Immature natural killer cell (primary cell): ENCODE data around the gene CHCHD1. TPM values are rescaled to one million over a fixed set of nuclear protein-coding genes. Genes with fewer than 3 reads are reported as not detected.
"Not testable (repeated sequence)": the region's sequence is repeated elsewhere in the genome, so short reads cannot be mapped to it uniquely, and the experiment has no call there.

Experiments
- DNase-seq, 3 donors: peaks; one replicate each; pipeline ENCODE4 v3.0.0; 2022; ENCODE audit warnings: mixed read lengths in 1 of 3
- H3K27ac Mint-ChIP-seq, 6 donors: one replicate each; pipeline ENCODE4 v1.8.0; 2020; ENCODE audit warnings: mixed read lengths in 6 of 6, mild to moderate bottlenecking in 5 of 6, inconsistent platforms in 4 of 6, moderate library complexity in 3 of 6
- H3K27me3 Mint-ChIP-seq, 3 donors: one replicate each; pipeline ENCODE4 v1.8.0; 2020 to 2021; ENCODE audit warnings: low read depth in 3 of 3, mild to moderate bottlenecking in 3 of 3, mixed read lengths in 3 of 3, moderate library complexity in 3 of 3, inconsistent platforms in 1 of 3
- H3K36me3 Mint-ChIP-seq, 3 donors: one replicate each; pipeline ENCODE4 v1.8.0; 2020; ENCODE audit warnings: mixed read lengths in 3 of 3, inconsistent platforms in 2 of 3, mild to moderate bottlenecking in 2 of 3
- H3K4me1 Mint-ChIP-seq, 2 donors: one replicate each; pipeline ENCODE4 v1.8.0; 2020; ENCODE audit warnings: inconsistent platforms in 2 of 2, mild to moderate bottlenecking in 2 of 2, mixed read lengths in 2 of 2, moderate library complexity in 1 of 2
- H3K4me3 Mint-ChIP-seq, 5 donors: one replicate each; pipeline ENCODE4 v1.8.0; 2020; ENCODE audit warnings: mild to moderate bottlenecking in 5 of 5, mixed read lengths in 5 of 5, inconsistent platforms in 3 of 5, moderate library complexity in 3 of 5
- H3K9me3 Mint-ChIP-seq, 6 donors: one replicate each; pipeline ENCODE4 v1.8.0; 2020; ENCODE audit warnings: mild to moderate bottlenecking in 6 of 6, mixed read lengths in 6 of 6, inconsistent platforms in 4 of 6, moderate library complexity in 3 of 6
- polyA plus RNA-seq, 3 donors: library from polyadenylated mRNA; unstranded; fragments of 300-500 nt; fragmentation: Illumina TruSeq; gene quantifications; one replicate each; pipeline ENCODE4 v1.2.3, GENCODE V29; 2021

CHCHD1 gene
- polyA plus RNA-seq, 3 donors from 2014 or later, result 24.8 to 46.9 (median 42.7) TPM

DNA sequence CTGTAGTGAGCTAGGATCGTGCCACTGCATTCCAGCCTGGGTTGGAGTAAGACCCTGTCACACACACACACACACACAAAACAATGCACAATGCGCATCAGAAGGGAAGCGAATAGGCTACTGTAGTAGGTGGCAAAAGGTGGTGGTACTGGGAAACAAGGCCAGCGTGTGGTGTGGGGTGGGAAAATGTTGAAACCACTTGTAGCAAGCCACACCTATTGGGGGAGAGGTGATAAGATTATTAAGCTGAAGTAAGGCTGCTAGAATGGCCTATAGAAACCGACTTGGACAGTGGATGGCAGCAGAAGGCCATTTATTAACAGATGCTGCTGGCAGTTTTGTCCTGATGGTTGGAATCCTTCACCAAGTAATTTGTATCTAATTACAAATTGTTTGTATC, 7.2 kb upstream of the CHCHD1 start:
- H3K9me3 Mint-ChIP-seq, result no peaks in the 10 kb centered on the region
- H3K27me3 Mint-ChIP-seq, result peaks cover 2 to 26% (median 18%) of the 10 kb centered on the region in 3 donors
- DNase-seq, result peak; percentile 84 to 88 (median 87)
- peaks cover 24 to 39% (median 30%) of the 10 kb centered on the region in 3 donors for H3K36me3 Mint-ChIP-seq
- H3K27ac Mint-ChIP-seq, result peak overlapping the region; percentile 76 to 97 (median 88)
- H3K4me3 Mint-ChIP-seq, result peak overlapping the region; percentile 92 to 99 (median 97)
- peaks cover 46 to 60% of the 10 kb centered on the region in 2 donors for H3K4me1 Mint-ChIP-seq

DNA sequence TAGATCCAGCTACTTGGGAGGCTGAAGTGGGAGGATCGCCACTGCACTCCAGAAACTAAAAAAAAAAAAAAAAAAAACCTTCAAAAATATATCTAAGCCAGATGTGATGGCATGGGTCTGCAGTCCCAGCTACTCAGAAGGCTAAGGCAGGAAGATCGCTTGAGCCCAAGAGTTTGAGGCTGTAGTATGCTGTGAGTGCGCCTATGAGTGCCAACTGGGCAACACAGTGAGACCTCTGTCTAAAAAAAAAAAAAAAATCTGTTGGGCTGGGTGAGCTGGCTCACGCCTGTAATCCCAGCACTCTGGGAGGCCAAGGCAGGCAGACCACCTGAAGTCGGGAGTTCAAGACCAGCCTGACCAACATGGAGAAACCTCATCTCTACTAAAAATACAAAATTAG, 2.8 kb upstream of the CHCHD1 start:
- no peak for DNase-seq
- Mint-ChIP-seq H3K27ac (peak overlapping the region in 1 of 6 donors; percentile 61), H3K36me3 (peaks cover 18 to 23% (median 22%) of the 10 kb centered on the region in 3 donors), H3K4me1 (peaks cover 63 to 80% of the 10 kb centered on the region in 2 donors), H3K27me3 (peaks cover 3 to 8% (median 6%) of the 10 kb centered on the region in 3 donors), H3K4me3 (peak overlapping the region in 2 of 5 donors; percentile 27 to 32), H3K9me3 (no peaks in the 10 kb centered on the region)

DNA sequence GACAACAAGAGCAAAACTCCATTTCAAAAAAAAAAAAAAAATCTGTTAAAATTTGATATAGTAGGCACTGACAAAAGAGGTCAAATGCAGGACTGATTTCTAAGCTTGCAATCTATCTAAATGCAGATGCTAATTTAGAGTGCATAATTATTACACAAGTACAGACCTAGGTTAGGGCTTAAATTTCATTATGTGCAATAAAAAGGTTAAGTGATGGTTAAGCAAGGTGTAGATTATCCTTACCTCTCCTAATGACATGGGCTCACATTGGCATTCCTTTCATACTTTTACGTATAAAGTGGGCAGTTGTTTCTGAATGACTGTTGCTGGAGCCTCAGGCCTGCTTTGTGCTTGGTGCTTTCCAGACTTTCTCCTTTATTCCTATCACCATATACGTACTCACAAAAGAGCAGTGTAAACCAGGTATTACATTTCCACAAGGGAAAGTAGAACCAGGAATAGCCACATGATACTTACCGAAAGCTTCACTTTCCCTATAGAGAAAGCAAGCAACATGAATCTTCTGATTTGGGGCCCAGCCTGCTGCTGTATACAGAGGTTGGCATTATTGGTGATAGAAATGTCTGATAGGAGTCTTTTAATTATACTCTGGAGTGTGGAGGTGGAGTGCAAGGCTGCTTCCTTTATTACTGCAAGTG, 2.2 kb upstream of the CHCHD1 start:
- no peak for DNase-seq
- Mint-ChIP-seq H3K27me3 (peaks cover 3 to 5% (median 5%) of the 10 kb centered on the region in 3 donors), H3K36me3 (peaks cover 12 to 19% (median 19%) of the 10 kb centered on the region in 3 donors), H3K9me3 (no peaks in the 10 kb centered on the region), H3K27ac (peak overlapping the region; percentile 62 to 92 (median 86)), H3K4me1 (peaks cover 61 to 78% of the 10 kb centered on the region in 2 donors), H3K4me3 (peak overlapping the region; percentile 61 to 95 (median 72))

DNA sequence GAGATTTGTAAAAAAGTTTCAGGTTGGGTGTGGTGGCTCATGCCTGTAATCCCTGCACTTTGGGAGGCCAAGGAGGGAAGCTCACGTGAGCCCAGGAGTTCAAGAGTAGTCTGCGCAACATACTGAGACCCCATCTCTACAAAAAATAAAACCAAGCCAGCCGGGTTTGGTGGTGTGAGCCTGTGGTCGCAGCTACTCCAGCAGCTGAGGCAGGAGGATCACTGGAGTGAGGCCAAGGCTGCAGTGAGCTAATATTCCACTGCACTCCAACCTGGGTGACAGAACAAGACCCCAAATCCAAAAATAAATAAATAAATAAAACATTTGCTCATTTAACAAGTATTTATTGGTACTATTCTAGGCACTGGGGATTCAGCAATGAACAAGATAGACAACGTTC, 1.5 kb upstream of the CHCHD1 start:
- H3K4me3 Mint-ChIP-seq, result peak overlapping the region; percentile 91 to 100 (median 99)
- peaks cover 10 to 16% (median 16%) of the 10 kb centered on the region in 3 donors for H3K36me3 Mint-ChIP-seq
- peaks cover 7 to 10% (median 7%) of the 10 kb centered on the region in 3 donors for H3K27me3 Mint-ChIP-seq
- H3K27ac Mint-ChIP-seq, result peak overlapping the region; percentile 69 to 99 (median 98)
- H3K9me3 Mint-ChIP-seq, result no peaks in the 10 kb centered on the region
- peaks cover 61 to 78% of the 10 kb centered on the region in 2 donors for H3K4me1 Mint-ChIP-seq
- DNase-seq, result no peak

DNA sequence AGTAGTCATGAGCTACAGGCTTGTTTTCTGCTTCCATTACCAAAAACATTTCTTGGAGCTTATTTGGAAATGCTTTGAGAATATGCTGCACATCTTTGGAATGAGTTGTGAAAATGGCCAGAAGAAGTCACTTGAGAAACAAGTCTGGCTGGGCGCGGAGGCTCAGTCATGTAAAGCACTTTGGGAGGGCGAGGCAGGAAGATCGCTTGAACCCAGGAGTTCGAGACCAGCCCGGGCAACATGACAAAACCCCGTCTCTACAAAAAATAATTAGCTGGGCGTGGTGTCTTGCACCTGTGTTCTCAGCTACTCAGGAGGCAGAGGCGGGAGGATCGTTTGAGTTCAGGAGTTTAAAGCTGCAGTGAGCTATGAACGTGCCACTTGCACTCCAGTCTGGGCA, 882 bp upstream of the CHCHD1 start:
- H3K9me3 Mint-ChIP-seq, result no peaks in the 10 kb centered on the region
- H3K27ac Mint-ChIP-seq, result peak overlapping the region; percentile 92 to 99 (median 98)
- no peak for DNase-seq
- H3K36me3 Mint-ChIP-seq, result peaks cover 8 to 10% (median 9%) of the 10 kb centered on the region in 3 donors
- H3K4me3 Mint-ChIP-seq, result peak overlapping the region; percentile 91 to 100 (median 99)
- peaks cover 9 to 16% (median 11%) of the 10 kb centered on the region in 3 donors for H3K27me3 Mint-ChIP-seq
- peaks cover 57 to 75% of the 10 kb centered on the region in 2 donors for H3K4me1 Mint-ChIP-seq

DNA sequence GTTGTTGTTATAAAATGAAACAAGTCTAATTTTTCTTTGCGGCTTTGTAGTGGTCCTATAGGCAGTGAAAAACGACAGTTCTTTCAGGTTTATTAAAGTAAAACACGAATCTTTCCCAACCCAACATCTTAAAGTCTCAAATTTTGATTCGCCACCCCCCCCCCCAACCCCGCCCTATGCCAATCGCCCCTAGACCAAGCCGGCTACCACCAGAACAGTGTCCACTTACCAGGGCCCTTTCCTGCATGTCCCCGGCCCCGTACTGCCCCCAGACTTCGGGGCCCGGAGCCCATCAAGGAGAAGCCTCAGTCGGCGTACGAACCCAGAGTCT, 335 bp upstream of the CHCHD1 start:
- Mint-ChIP-seq H3K4me1 (peaks cover 62 to 77% of the 10 kb centered on the region in 2 donors), H3K36me3 (peaks cover 8 to 9% (median 9%) of the 10 kb centered on the region in 3 donors), H3K27me3 (peaks cover 12 to 21% (median 16%) of the 10 kb centered on the region in 3 donors), H3K4me3 (peak overlapping the region; percentile 91 to 100 (median 99)), H3K9me3 (no peaks in the 10 kb centered on the region), H3K27ac (peak overlapping the region; percentile 92 to 99 (median 98))
- DNase-seq, result no peak

DNA sequence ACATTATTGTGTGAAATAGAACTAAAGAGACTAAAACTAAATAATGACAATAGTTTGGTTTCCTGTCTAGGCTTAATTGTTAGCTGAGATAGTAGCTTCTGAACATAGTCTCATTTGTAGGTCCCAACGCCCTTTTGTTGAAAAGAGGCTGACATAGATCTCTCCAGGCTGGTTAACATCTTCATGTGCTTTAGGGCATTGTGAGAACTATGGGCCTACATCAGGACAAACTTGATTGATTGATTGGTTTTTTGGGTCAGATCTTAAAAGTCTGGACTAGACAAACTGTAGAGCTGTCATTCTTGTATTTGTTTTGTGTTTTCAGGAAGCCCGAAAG, 869 bp downstream of the CHCHD1 start:
- peaks cover 4 to 6% (median 5%) of the 10 kb centered on the region in 3 donors for H3K36me3 Mint-ChIP-seq

DNA sequence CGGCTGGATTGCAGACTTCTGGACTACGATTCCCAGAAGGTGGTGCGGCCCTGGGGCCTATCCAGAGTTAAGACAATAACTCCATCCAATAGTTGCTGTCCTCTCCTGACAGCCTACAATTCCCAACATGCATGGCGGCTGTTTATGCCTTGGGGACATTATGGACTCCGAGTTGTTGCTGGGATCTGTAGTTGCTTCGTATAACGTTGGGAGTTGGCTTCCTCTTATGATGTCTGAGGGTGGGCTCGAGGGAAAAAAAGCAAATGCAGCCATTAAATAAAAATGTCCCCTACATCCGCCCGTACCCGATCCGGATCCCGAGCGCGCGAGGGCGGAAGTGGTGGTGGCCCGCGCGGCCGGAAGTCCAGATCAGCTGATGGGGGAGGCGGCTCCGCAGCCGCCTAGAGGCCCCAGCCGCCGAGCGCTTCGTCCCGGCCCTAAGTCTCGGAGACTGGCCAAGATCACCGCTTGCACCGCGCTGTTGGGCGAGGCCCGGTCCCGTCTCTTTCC, 3.4 kb downstream of the CHCHD1 start, which contains the start of gene ZSWIM8:
TSS of gene ZSWIM8 (plus strand) at position 396 of the 510 bp plus-strand sequence. CDS start 273 bp downstream, outside the sequence.
- Mint-ChIP-seq H3K9me3 (no peaks in the 10 kb centered on the region), H3K4me3 (peak within 1 kb of the TSS; percentile 96 to 99 (median 98)), H3K27ac (peak within 1 kb of the TSS; percentile 94 to 99 (median 97)), H3K4me1 (peaks cover 58 to 61% of the 10 kb centered on the region in 2 donors), H3K27me3 (peaks cover 12 to 24% (median 16%) of the 10 kb centered on the region in 3 donors), H3K36me3 (peaks cover 0 to 6% (median 0%) of the 10 kb centered on the region in 3 donors)
- peak; percentile 86 to 87 (median 87) for DNase-seq

More for the DNA sequence above, 869 bp downstream of the CHCHD1 start:
- H3K27ac Mint-ChIP-seq, result peak overlapping the region; percentile 92 to 99 (median 98)
- DNase-seq, result no peak
- peaks cover 64 to 76% of the 10 kb centered on the region in 2 donors for H3K4me1 Mint-ChIP-seq
- H3K4me3 Mint-ChIP-seq, result peak overlapping the region; percentile 91 to 100 (median 99)
- no peaks in the 10 kb centered on the region for H3K9me3 Mint-ChIP-seq
- H3K27me3 Mint-ChIP-seq, result peaks cover 12 to 24% (median 16%) of the 10 kb centered on the region in 3 donors

DNA sequence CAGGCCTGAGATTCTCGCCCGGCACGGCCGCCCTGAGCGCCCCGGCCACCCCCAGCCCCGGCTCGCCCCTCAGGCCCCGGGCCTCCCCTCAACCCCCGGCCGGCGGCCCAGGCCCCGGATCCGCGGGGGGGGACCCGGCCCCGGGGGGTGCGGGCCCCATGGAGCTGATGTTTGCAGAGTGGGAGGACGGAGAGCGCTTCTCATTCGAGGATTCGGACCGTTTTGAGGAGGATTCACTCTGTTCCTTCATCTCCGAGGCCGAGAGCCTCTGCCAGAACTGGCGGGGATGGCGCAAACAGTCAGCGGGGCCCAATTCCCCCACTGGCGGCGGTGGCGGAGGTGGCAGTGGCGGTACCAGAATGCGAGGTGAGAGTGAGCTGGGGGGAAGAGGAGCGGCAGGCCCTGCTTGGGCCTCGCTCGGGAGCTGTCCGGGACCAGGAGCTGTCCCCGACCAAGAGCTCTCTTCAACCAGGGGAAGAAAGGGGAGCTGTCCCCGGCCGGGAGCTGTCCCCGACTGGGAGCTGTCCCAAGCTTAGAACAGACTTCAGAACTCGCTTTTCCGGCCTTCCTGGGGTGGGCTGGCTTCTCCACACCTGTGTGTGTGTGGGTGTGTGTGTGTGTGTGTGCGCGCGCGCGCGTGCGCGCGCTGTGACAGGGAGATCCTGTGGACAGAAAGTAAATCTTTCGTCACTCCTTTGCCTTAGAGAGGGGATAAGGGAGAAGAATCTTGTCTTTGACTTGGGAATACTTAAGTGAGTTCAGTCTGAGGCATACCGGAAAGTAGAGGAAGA, 4.1 kb downstream of the CHCHD1 start:
- Mint-ChIP-seq H3K27me3 (peaks cover 12 to 22% (median 13%) of the 10 kb centered on the region in 3 donors), H3K9me3 (no peaks in the 10 kb centered on the region), H3K36me3 (peaks cover 0 to 11% (median 0%) of the 10 kb centered on the region in 3 donors), H3K4me3 (peak overlapping the region; percentile 96 to 99 (median 98)), H3K27ac (peak overlapping the region; percentile 94 to 99 (median 97)), H3K4me1 (peaks cover 54% of the 10 kb centered on the region in 2 donors)
- peak in 2 of 3 donors; percentile 53 to 61 for DNase-seq

DNA sequence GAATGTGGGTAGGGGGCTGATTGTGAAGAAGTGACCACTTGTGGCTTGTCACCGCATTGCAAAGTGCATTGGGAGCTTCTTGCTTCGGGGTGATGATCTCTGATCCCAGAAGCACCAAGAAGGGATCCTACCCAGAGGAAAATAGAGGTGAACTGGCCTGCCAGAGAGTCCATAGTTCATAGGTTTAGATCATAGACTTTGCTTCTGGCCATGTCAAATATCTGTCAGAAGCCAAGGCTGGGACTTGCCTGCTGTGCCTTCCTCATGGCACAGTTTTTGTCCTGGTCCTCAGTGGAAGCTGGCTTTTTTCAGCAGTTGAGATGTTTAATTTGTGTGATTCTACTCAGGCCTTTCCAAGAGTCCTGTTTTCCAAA, 4.7 kb downstream of the CHCHD1 start:
- H3K9me3 Mint-ChIP-seq, result no peaks in the 10 kb centered on the region
- no peak for DNase-seq

DNA sequence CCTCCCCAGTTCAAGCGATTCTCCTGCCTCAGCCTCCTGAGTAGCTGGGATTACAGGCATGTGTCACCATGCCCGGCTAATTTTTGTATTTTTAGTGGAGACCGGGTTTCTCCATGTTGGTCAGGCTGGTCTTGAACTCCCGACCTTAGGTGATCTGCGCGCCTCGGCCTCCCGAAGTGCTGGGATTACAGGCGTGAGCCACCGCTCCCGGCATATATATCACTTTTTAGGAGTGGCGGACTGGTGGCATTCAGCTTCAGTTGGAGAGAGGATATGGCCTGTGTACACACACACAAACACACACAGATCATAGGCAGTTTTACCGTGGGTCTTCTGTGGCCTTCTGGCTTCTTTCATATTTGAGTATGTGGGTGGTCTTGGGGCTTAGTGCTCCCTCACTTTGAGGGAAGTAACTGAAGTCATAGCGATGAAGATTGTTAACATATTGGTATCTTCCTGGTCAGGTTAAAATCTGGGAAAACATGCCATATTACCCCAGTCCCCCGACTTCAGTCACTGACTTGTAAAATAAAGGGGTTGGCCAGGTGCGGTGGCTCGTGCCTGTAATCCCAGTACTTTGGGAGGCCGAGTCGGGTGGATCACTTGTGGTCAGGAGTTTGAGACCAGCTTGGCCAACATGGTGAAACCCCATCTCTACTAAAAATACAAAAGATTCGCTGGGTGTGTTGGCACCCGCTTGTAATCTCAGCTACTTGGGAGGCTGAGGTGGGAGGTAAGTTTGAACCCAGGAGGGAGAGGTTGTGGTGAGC, 5.4 kb downstream of the CHCHD1 start:
- not testable (repeated sequence) for DNase-seq, H3K9me3 Mint-ChIP-seq
- Mint-ChIP-seq H3K4me3 (peak overlapping the region; percentile 12 to 94 (median 69)), H3K27me3 (peaks cover 10 to 19% (median 11%) of the 10 kb centered on the region in 3 donors), H3K27ac (peak overlapping the region in 5 of 6 donors; percentile 46 to 80 (median 67)), H3K36me3 (peaks cover 0 to 15% (median 0%) of the 10 kb centered on the region in 3 donors), H3K4me1 (peaks cover 41 to 46% of the 10 kb centered on the region in 2 donors)

More for the DNA sequence above, 4.7 kb downstream of the CHCHD1 start:
- Mint-ChIP-seq H3K36me3 (peaks cover 0 to 15% (median 0%) of the 10 kb centered on the region in 3 donors), H3K4me3 (peak overlapping the region; percentile 87 to 98 (median 94)), H3K27me3 (peaks cover 11 to 22% (median 12%) of the 10 kb centered on the region in 3 donors), H3K27ac (peak overlapping the region; percentile 90 to 98 (median 92)), H3K4me1 (peaks cover 48 to 52% of the 10 kb centered on the region in 2 donors)

DNA sequence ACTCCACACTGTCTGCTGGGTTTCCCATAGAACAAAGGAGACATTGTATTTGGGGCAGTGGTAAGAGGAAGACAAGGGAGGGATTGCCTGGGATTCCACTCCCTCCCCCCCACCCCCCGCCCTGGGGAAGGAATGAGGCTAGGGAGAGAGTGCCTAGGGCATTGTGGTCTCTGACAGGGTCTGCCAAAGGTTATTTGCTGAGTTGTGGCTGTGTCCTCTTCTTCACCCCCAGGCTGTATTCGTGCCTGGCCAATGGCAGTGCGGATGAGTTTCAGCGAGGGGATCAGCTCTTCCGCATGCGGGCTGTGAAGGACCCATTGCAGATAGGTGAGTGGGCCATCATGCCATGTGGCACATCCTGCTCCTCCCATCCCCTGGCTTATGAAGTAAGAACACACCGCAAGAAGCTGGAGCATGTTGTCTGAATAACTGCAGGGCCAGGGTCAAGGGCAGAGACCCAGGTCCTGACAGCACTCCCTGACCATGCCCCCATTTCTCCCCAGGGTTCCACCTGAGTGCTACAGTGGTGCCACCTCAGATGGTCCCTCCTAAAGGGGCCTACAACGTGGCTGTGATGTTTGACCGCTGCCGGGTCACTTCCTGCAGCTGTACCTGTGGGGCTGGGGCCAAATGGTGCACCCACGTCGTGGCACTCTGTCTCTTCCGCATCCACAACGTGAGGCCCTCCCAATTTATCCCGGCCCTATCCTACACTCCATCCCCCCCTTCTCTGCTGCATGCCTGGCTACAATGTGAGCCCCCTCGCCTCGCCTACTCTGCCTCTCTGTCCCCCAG, 7.2 kb downstream of the CHCHD1 start:
- Mint-ChIP-seq H3K9me3 (no peaks in the 10 kb centered on the region), H3K4me1 (peaks cover 27 to 34% of the 10 kb centered on the region in 2 donors), H3K36me3 (peaks cover 5 to 22% (median 10%) of the 10 kb centered on the region in 3 donors), H3K4me3 (peak overlapping the region in 1 of 5 donors; percentile 42), H3K27ac (no peak overlapping the region), H3K27me3 (peaks cover 9 to 19% (median 11%) of the 10 kb centered on the region in 3 donors)
- no peak for DNase-seq
